D341Med (cell line): ENCODE results near the gene LIN28B.
"Not testable (repeated sequence)": the region's sequence is repeated elsewhere in the genome, so short reads cannot be mapped to it uniquely, and the experiment has no call there.

Experiments
- DNase-seq: peaks from one replicate; pipeline ENCODE4 v3.0.0; 2012; ENCODE audit warnings: low spot score

LIN28B gene

GRCh38 chr6:105069821-105070445 is 113.0 kb downstream of the LIN28B start:
- no peak for DNase-seq

- no peak for DNase-seq
Observed at GRCh38 chr6:105072798-105073199, 115.9 kb downstream of the LIN28B start.

GRCh38 chr6:105075210-105075609 is 118.3 kb downstream of the LIN28B start:
- no peak for DNase-seq

- not testable (repeated sequence) for DNase-seq
Observed at GRCh38 chr6:105076418-105076817, 119.5 kb downstream of the LIN28B start.

GRCh38 chr6:105077596-105078385 is 120.9 kb downstream of the LIN28B start:
- peak; percentile 37 for DNase-seq

DNA sequence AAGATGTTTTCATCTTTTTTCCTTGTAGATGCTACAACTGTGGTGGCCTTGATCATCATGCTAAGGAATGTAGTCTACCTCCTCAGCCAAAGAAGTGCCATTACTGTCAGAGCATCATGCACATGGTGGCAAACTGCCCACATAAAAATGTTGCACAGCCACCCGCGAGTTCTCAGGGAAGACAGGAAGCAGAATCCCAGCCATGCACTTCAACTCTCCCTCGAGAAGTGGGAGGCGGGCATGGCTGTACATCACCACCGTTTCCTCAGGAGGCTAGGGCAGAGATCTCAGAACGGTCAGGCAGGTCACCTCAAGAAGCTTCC is 121.4 kb downstream of the LIN28B start:
- DNase-seq, result no peak

GRCh38 chr6:105080279-105080678 is 123.4 kb downstream of the LIN28B start:
- no peak for DNase-seq

DNA sequence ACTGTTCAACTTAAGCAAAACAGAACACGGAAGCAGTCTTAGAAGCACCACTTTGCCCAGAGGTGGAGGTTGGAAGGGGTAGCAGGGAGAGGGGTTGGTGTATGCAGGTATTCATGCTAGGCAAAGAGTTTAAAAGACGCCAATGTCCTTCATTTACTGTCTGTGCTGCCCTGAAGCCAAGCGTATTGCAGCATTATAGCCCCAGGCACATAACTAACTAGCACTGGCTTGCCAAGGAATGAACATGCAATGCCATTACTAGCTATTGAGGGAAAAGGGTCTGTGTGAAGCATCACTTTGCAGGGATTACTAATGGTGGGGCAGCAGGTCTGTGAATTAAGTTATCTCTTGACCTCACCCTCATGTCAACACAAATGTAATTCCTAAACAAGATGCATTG is 124.8 kb downstream of the LIN28B start:
- not testable (repeated sequence) for DNase-seq

DNA sequence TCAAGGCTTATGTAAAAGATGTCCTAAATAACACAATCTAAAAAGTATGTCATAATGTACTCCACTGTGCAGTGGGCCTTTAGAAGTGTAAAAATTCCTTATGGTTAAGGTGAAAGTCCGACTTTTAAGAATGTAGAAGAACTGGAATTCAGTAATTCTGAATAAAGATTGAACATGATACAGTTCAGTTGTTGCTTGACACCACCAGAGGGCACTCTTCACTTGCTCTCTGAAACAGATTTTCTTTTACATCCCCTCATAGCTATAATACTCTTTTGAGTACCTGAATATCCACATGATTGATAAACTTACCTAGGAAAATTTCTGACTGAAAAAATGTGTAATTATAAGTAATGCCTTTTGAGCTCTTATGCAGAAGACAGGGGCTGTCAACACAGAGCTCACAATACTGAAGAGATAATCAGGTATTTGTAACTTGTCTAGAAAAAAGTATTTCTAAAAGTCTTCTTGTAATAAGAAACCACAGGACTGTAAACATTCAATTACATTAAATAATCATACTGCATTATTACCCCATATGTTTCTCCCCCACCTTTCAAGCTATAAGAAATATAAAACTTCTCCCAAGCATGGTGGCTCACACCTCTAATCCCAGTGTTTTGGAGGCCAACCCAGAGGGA is 130.8 kb downstream of the LIN28B start:
- DNase-seq, result peak; percentile 40

DNA sequence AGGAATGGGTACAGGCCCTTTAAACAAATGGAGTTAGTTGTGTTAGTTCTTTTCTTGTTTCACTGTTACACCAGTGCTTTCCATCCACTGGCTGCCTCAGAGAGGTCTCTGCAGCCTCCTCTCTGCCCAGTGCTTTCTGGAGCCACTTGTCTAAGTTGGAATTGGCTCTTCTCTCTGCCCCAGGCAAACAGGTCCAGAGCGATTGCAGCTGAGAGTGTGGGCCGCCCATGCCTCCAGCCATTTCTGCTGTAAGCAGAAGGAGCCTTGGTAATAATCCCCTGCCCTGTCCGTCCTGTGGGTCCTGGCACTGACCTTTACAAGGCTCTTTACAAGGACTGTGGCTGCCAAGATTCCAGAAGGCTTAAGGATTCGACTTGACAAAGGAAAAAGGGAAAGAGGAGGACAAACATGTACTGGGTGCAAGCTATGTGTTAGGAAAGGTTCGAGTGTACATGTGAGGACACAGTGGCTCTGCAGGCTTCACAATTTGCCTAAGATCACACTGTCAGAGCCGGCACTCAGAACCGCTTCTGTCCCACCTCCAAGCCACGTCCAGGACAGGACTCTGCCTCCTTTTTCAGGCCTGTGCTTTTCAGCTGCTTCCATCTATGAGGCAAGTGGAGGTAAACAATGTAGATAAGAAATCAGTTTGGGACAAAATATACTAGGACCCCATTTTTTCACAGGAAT is 134.4 kb downstream of the LIN28B start:
- no peak for DNase-seq

DNA sequence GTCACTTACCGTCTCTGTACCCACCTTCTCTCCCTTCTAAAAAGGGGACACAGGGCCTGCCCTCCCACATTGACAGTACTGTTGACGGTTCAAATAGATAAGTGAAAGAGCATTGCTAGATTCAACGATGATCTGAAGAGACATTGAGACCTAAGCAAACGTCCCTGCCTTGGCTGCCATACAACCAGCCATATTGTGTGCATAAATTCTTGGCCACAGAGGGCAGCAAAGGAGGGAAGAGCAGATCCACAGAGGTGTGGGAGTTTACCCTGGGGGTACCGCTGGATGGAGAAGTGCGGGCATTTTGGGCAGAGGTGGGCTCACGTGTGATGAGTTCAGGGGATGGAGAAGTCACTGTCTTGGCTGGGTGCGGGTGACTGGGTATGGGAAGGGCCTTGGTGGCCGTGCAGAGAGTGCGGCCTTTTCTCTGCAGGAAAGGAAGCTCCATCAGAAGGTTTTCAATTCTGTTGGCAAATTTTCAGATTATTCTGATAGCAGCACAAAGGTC is 137.3 kb downstream of the LIN28B start:
- DNase-seq, result no peak

DNA sequence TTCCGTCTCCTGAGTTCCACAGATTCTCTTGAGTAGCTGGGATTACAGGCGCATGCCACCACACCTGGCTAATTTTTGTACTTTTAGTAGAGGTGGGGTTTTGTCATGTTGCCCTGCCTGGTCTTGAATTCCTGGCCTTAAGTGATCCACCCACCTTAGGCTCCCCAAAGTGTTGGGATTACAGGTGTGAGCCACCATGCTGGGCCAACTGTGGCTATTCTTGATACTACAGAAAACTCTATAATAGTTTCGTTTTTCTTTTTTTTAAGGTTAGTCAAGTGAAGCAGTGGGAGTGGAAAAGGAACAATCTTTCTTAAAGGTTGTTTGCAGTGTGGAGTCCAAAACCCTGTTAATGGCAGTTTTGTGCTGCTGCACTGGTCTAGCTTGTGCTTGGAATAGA is 138.2 kb downstream of the LIN28B start:
- DNase-seq, result no peak

DNA sequence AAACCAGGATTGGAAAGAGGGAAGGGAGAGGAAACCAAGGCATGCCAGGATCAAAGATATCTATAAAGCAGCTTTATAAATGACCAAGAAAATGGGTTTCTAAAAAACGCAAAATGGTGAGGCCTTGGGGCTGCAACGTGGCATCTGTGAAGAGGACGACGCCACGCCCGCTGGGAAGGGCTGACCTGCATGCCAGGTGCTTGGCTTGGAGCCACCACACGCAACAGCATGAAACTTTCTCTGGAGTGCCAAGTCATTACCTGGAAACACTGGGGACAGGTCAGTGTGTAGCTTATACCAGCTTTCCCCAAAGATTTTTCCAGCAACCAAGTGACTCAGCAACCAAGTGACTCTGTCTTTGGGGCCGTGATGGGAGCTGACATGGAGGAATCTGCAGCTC is 140.4 kb downstream of the LIN28B start:
- no peak for DNase-seq

DNA sequence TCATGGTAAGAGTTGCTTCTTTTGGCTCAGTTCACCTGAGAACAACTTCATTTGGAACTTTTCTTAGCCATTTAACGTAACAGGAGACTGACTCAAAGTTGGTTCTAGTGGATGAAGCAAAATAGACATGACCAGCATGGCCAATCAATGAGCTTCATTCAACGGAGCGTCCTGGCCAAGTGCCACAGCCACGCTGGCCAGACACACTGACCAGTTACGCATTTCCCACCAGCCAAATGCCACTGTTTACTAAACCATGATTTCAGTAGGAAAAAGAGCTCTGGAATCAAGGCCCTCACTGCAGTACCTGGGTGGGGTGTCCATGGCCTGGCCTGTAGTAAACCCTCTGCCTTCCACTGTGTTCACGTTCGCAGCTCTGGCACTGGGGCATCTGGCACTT is 142.5 kb downstream of the LIN28B start:
- no peak for DNase-seq

GRCh38 chr6:105102186-105102585 is 145.3 kb downstream of the LIN28B start:
- DNase-seq, result no peak

DNA sequence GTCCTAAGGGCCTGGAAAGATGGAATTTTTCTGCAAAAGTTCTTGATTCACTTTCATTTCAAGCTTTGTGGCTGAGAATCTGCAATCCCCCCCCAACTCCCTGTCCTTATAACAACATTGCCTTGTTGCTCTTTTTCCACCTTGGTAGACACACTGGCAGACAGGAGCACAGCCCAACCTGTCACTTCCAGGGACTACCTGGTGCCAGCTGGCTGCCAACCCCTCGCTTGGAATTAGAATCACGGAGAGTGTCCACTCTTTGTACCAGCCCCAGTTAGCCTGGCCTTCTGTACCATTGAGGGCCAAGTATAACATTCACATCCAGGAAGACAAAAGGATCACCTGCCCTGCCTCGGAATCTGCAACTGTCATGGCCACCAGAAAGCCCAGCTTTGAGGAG is 148.2 kb downstream of the LIN28B start:
- no peak for DNase-seq

GRCh38 chr6:105106260-105106659 is 149.4 kb downstream of the LIN28B start:
- DNase-seq, result no peak

DNA sequence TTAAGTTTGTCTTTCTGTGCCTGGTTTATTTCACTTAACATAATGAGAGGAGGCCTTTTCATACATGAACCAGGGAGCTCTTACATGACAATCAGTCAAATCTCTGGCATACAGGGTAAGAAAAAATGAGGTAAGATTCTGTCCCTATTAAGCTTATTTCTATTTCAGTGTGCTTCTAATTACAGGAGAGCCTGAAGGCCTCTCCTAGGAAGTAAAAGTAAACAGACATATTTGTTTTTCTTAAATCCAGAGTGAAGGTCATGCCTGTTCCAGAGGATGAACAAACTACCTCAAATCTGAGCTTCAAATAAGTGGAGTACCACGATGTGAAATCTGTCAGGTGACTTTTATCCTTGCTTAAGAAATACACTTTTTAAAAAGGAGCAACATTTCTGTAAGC is 150.3 kb downstream of the LIN28B start:
- no peak for DNase-seq

DNA sequence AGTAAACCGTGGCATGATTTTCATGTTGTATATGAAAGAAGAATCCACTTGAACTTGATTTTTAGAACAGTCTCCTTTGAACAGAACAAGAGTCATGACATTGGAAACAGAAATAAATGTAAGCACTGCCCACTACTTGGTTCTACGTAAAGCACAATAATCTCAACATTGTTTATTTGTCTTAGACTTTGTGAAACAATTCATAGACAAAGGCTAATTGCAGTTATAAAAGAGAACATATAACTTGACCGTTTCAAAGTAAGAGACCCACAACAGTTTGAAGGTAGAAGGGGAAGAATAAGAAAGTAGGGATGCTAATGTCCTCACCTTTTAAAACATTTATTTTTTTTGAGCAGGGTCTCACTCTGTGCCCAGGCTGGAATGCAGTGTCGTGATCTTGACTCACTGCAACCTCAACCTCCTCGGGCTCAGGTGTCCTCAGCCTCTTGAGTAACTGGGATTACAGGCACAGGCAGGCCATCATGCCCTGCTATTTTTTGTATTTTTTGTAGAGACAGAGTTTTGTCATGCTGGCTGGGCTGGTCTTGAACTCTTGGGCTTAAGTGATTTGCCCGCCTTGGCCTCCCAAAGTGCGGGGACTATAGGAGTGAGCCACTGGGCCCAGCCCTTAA is 151.8 kb downstream of the LIN28B start:
- no peak for DNase-seq

DNA sequence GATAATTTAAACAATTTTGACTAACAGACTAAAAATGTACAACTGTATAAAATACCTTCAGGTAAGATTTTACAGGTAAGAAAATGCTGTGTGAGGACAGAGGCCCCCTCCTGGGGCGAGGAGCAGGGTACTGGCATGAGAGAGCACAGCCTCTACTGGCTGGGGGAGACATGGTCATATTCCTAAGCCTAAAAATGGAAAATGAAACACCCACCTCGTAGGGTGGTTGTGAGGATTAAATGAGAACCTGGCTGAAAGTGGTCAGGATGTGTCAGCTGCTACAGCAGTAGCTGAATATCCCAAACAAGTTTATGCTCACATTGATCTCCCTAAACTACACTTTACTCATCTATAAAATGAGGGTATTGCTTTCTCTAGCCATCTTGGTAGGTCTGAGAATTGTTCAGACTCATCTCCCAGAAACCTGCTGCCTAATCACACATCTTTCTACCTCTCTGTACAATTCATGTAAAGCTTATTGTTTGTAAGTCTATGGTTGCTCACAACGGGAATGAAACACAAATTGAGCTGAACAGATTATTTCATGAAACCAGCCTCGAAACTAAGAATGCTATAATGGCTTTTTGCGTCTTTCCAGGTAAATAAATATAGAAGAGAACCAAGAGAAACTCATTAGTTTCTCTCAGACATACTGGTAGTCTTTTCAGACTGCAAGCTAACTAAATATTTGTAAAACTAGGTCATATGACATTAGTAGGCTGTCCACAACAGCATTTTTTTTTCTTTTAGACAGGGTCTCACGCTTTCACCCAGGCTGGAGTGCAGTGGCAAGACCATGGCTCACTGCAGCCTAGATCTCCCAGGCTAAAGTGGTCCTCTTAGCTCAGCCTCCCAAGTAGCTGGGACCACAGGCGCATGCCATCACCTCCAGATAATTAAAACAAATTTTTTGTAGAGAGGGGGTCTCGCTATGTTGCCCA is 153.3 kb downstream of the LIN28B start:
- no peak for DNase-seq

DNA sequence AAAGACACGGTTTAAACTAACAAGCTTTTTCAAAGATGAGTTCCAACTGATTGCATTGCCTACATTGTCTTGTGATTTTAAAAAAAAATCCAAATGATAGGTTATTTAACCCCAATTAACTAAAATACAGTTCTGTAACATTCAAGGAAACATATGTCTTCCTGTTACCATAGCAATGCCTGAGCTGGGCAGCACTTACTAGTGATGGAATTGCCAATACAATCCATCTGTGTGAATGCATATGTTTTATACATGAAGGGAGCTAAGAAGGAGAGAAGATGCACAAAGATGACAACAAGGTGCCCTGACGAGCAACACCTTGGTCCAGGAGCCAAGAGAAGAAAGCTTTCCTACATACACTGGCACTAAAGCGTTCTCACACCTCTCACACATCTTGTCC is 154.2 kb downstream of the LIN28B start:
- no peak for DNase-seq
